GM18507 (cell line): ENCODE measurements around the gene ELAC1.
"Not testable (repeated sequence)": the region's sequence is repeated elsewhere in the genome, so short reads cannot be mapped to it uniquely, and the experiment has no call there.

Experiments
- DNase-seq: peaks from one replicate; pipeline ENCODE4 v3.0.0; 2011; ENCODE audit warnings: low read depth; ENCODE audit not compliant: insufficient read length; ENCODE audit errors: extremely low spot score
- FAIRE-seq: peaks from 2 replicates; lab custom pipeline; 2011; peaks lifted over from hg19 to GRCh38; lab: Jason Lieb, UNC

The ELAC1 gene

GRCh38 chr18:50969448-50969847 is 1.6 kb downstream of the ELAC1 start:
- FAIRE-seq (no peak), DNase-seq (no peak)

- no peak for FAIRE-seq
- DNase-seq, result no peak
Measured at GRCh38 chr18:50970006-50970405, 2.2 kb downstream of the ELAC1 start.

- FAIRE-seq, DNase-seq: not testable (repeated sequence)
Measured at GRCh38 chr18:50972404-50972803, 4.6 kb downstream of the ELAC1 start.

- FAIRE-seq (no peak), DNase-seq (no peak)
Measured at GRCh38 chr18:50973367-50974126, 5.7 kb downstream of the ELAC1 start.

- FAIRE-seq, result no peak
- DNase-seq, result no peak
Measured at GRCh38 chr18:50977037-50977760, 9.4 kb downstream of the ELAC1 start.

GRCh38 chr18:50981381-50981780 is 13.5 kb downstream of the ELAC1 start:
- DNase-seq (no peak), FAIRE-seq (no peak)

- FAIRE-seq (no peak), DNase-seq (no peak)
Measured at GRCh38 chr18:50982086-50982801, 14.4 kb downstream of the ELAC1 start.

- no peak for FAIRE-seq
- DNase-seq, result no peak
Measured at GRCh38 chr18:50982802-50983179, 15.0 kb downstream of the ELAC1 start.

- FAIRE-seq (no peak), DNase-seq (no peak)
Measured at GRCh38 chr18:50986360-50987087, 18.7 kb downstream of the ELAC1 start.

- DNase-seq, result no peak
- no peak for FAIRE-seq
Measured at GRCh38 chr18:50987261-50987660, 19.4 kb downstream of the ELAC1 start.

- DNase-seq (no peak), FAIRE-seq (no peak)
Measured at GRCh38 chr18:50989711-50990110, 21.9 kb downstream of the ELAC1 start.

- DNase-seq, result no peak
- FAIRE-seq, result no peak
Measured at GRCh38 chr18:50992351-50992762, 24.5 kb downstream of the ELAC1 start.

GRCh38 chr18:50994031-50994430 is 26.2 kb downstream of the ELAC1 start:
- FAIRE-seq, result no peak
- DNase-seq, result no peak

GRCh38 chr18:51003174-51003573 is 35.3 kb downstream of the ELAC1 start:
- not testable (repeated sequence) for FAIRE-seq

GRCh38 chr18:51006061-51006818 is 38.4 kb downstream of the ELAC1 start:
- FAIRE-seq (no peak), DNase-seq (no peak)

More at GRCh38 chr18:51003174-51003573, 35.3 kb downstream of the ELAC1 start:
- DNase-seq, result not testable (repeated sequence)

GRCh38 chr18:51006948-51007789 is 39.3 kb downstream of the ELAC1 start:
- no peak for FAIRE-seq
- no peak for DNase-seq

GRCh38 chr18:51007790-51008139 is 39.9 kb downstream of the ELAC1 start:
- DNase-seq (no peak), FAIRE-seq (no peak)

- no peak for FAIRE-seq
- no peak for DNase-seq
Measured at GRCh38 chr18:51009072-51009471, 41.2 kb downstream of the ELAC1 start.
